ENCODE data around the gene UBE2Q1. TPM values are rescaled to one million over a fixed set of nuclear protein-coding genes. Genes with fewer than 3 reads are reported as not detected.
A peak's percentile ranks its signal among the peaks of the same experiment; 100 is the strongest.

Gene UBE2Q1
- total RNA-seq, 1 experiment from 2014 or later: 64.8 TPM

GRCh38 chr1:154521695-154522094, 36.8 kb downstream of the UBE2Q1 start:
- Histone ChIP-seq H3K27me3 (ENCODE audit: control insufficient read depth, insufficient read depth, low read length) (no peaks in the 10 kb centered on the region), H3K4me3 (ENCODE audit: insufficient read depth, low read depth, low read length) (no peak overlapping the region), H3K36me3 (replicated peaks; ENCODE audit: control insufficient read depth, insufficient read depth, low read length) (no peaks in the 10 kb centered on the region)

GRCh38 chr1:154520333-154520732, 38.1 kb downstream of the UBE2Q1 start:
- no peak overlapping the region for H3K4me3 ChIP-seq (ENCODE audit: insufficient read depth, low read depth, low read length)
- DNase-seq: no peak
- H3K27me3 ChIP-seq (ENCODE audit: control insufficient read depth, insufficient read depth, low read length): no peaks in the 10 kb centered on the region
- H3K36me3 ChIP-seq (replicated peaks; ENCODE audit: control insufficient read depth, insufficient read depth, low read length): no peaks in the 10 kb centered on the region

More at GRCh38 chr1:154521695-154522094, 36.8 kb downstream of the UBE2Q1 start:
- no peak for DNase-seq

GRCh38 chr1:154519591-154519991, 38.9 kb downstream of the UBE2Q1 start:
- no peak for DNase-seq
- H3K36me3 ChIP-seq (replicated peaks; ENCODE audit: control insufficient read depth, insufficient read depth, low read length): no peaks in the 10 kb centered on the region

GRCh38 chr1:154517661-154518060, 40.8 kb downstream of the UBE2Q1 start:
- no peaks in the 10 kb centered on the region for H3K27me3 ChIP-seq (ENCODE audit: control insufficient read depth, insufficient read depth, low read length)
- H3K36me3 ChIP-seq (replicated peaks; ENCODE audit: control insufficient read depth, insufficient read depth, low read length): no peaks in the 10 kb centered on the region
- no peak overlapping the region for H3K4me3 ChIP-seq (ENCODE audit: insufficient read depth, low read depth, low read length)
- DNase-seq: no peak

More at GRCh38 chr1:154519591-154519991, 38.9 kb downstream of the UBE2Q1 start:
- Histone ChIP-seq H3K27me3 (ENCODE audit: control insufficient read depth, insufficient read depth, low read length) (no peaks in the 10 kb centered on the region), H3K4me3 (ENCODE audit: insufficient read depth, low read depth, low read length) (no peak overlapping the region)

GRCh38 chr1:154514066-154514553, 44.4 kb downstream of the UBE2Q1 start:
- Histone ChIP-seq H3K4me3 (ENCODE audit: insufficient read depth, low read depth, low read length) (no peak overlapping the region), H3K27me3 (ENCODE audit: control insufficient read depth, insufficient read depth, low read length) (no peaks in the 10 kb centered on the region; the same call in 1 of the 2 replicates), H3K36me3 (replicated peaks; ENCODE audit: control insufficient read depth, insufficient read depth, low read length) (no peaks in the 10 kb centered on the region)
- DNase-seq: no peak

GRCh38 chr1:154512760-154513159, 45.7 kb downstream of the UBE2Q1 start:
- no peaks in the 10 kb centered on the region for H3K36me3 ChIP-seq (replicated peaks; ENCODE audit: control insufficient read depth, insufficient read depth, low read length)
- no peak for DNase-seq
- no peak overlapping the region for H3K4me3 ChIP-seq (ENCODE audit: insufficient read depth, low read depth, low read length)
- H3K27me3 ChIP-seq (ENCODE audit: control insufficient read depth, insufficient read depth, low read length): no peaks in the 10 kb centered on the region; the same call in 1 of the 2 replicates

- Histone ChIP-seq H3K4me3 (ENCODE audit: insufficient read depth, low read depth, low read length) (no peak overlapping the region), H3K27me3 (ENCODE audit: control insufficient read depth, insufficient read depth, low read length) (peaks cover 60% of the 10 kb centered on the region), H3K36me3 (replicated peaks; ENCODE audit: control insufficient read depth, insufficient read depth, low read length) (no peaks in the 10 kb centered on the region)
- DNase-seq: no peak
These were observed 54.6 kb downstream of the UBE2Q1 start for GRCh38 chr1:154503898-154504297.

- Histone ChIP-seq H3K4me3 (ENCODE audit: insufficient read depth, low read depth, low read length) (peak overlapping the region; percentile 37), H3K36me3 (replicated peaks; ENCODE audit: control insufficient read depth, insufficient read depth, low read length) (no peaks in the 10 kb centered on the region), H3K27me3 (ENCODE audit: control insufficient read depth, insufficient read depth, low read length) (peaks cover 62% of the 10 kb centered on the region)
- DNase-seq: peak; percentile 90
These were observed 55.7 kb downstream of the UBE2Q1 start for GRCh38 chr1:154502744-154503115.

GRCh38 chr1:154502066-154502743, 56.3 kb downstream of the UBE2Q1 start, which contains the start of the genes SHE and TDRD10:
Gene SHE (minus strand): TSS chr1:154502412. CDS start chr1:154502026, 386 bp downstream.
Gene TDRD10 (plus strand): TSS chr1:154502219. CDS start chr1:154506904, 4,685 bp downstream.
- peak within 1 kb of the TSS; percentile 37 for H3K4me3 ChIP-seq (ENCODE audit: insufficient read depth, low read depth, low read length)
- peaks cover 62% of the 10 kb centered on the region for H3K27me3 ChIP-seq (ENCODE audit: control insufficient read depth, insufficient read depth, low read length)
- DNase-seq: peak; percentile 89
- no peaks in the 10 kb centered on the region for H3K36me3 ChIP-seq (replicated peaks; ENCODE audit: control insufficient read depth, insufficient read depth, low read length)

GRCh38 chr1:154501423-154502065, 56.9 kb downstream of the UBE2Q1 start:
- peak; percentile 82 for DNase-seq

GRCh38 chr1:154500533-154500932, 57.9 kb downstream of the UBE2Q1 start:
- H3K36me3 ChIP-seq (replicated peaks; ENCODE audit: control insufficient read depth, insufficient read depth, low read length): no peaks in the 10 kb centered on the region
- no peak for DNase-seq
- H3K27me3 ChIP-seq (ENCODE audit: control insufficient read depth, insufficient read depth, low read length): peaks cover 62% of the 10 kb centered on the region
- H3K4me3 ChIP-seq (ENCODE audit: insufficient read depth, low read depth, low read length): no peak overlapping the region

More at GRCh38 chr1:154501423-154502065, 56.9 kb downstream of the UBE2Q1 start:
- Histone ChIP-seq H3K27me3 (ENCODE audit: control insufficient read depth, insufficient read depth, low read length) (peaks cover 62% of the 10 kb centered on the region), H3K4me3 (ENCODE audit: insufficient read depth, low read depth, low read length) (peak overlapping the region; percentile 37), H3K36me3 (replicated peaks; ENCODE audit: control insufficient read depth, insufficient read depth, low read length) (no peaks in the 10 kb centered on the region)

- peaks cover 54% of the 10 kb centered on the region for H3K27me3 ChIP-seq (ENCODE audit: control insufficient read depth, insufficient read depth, low read length)
- DNase-seq: no peak
- no peaks in the 10 kb centered on the region for H3K36me3 ChIP-seq (replicated peaks; ENCODE audit: control insufficient read depth, insufficient read depth, low read length)
- no peak overlapping the region for H3K4me3 ChIP-seq (ENCODE audit: insufficient read depth, low read depth, low read length)
These were observed 59.0 kb downstream of the UBE2Q1 start for GRCh38 chr1:154499446-154499845.

Data from H7 (cell line).